B cell (primary cell): ENCODE measurements around the gene TNIP1. TPM values are rescaled to one million over a fixed set of nuclear protein-coding genes. Genes with fewer than 3 reads are reported as not detected.

Experiments
- ATAC-seq: fragments of 200-7000 bp; cut with Tn5 transposase; one replicate; pipeline ENCODE4 v1.10.0; 2021; ENCODE audit warnings: low read depth, mild to moderate bottlenecking, moderate number of reproducible peaks, moderate library complexity
- CTCF ChIA-PET: fragments of 350-600 bp; sonication (Branson Sonifier 250); formaldehyde crosslinking; loops from one replicate; lab custom pipeline; 2021; ENCODE audit warnings: antibody characterized with exemption, inconsistent platforms; lab: Charles Lee
- POLR2A ChIA-PET: fragments of 350-600 bp; sonication (Branson Sonifier 250); formaldehyde crosslinking; loops from one replicate; lab custom pipeline; 2021; ENCODE audit warnings: antibody characterized with exemption; lab: Charles Lee
- DNase-seq: peaks from one replicate; pipeline ENCODE4 v3.0.0; 2013
- H2AFZ ChIP-seq: 2 replicates; pipeline ENCODE4 v1.6.1; 2012; ENCODE audit warnings: mild to moderate bottlenecking, low read depth, low read length; ENCODE audit not compliant: insufficient read depth, poor library complexity, severe bottlenecking
- H3K27ac ChIP-seq, 2 donors: 1 replicate in 1 of 2; 2 replicates in 1 of 2; pipeline ENCODE4 v1.5.1; 2012 to 2013; ENCODE audit warnings: low read length in 2 of 2, mild to moderate bottlenecking in 2 of 2, moderate library complexity in 1 of 2
- H3K27me3 ChIP-seq, 4 experiments: fragments of 200-600 bp in 1 of 4; sonication (generic) in 1 of 4; replicated peaks in 1 of 4; 1 replicate in 2 of 4; 2 replicates in 2 of 4; pipeline versions ENCODE4 v1.6.1 to v1.7.0; 2013 to 2016; ENCODE audit warnings: low read length in 3 of 4, mild to moderate bottlenecking in 2 of 4, mixed read lengths in 1 of 4, moderate library complexity in 1 of 4; ENCODE audit not compliant: insufficient read depth in 4 of 4, control insufficient read depth in 3 of 4; ENCODE audit errors: control extremely low read depth in 1 of 4
- H3K36me3 ChIP-seq, 2 experiments: replicated peaks in 1 of 2; 1 replicate in 1 of 2; 2 replicates in 1 of 2; pipeline versions ENCODE4 v1.6.1 to v1.7.1; 2013; ENCODE audit warnings: low read length in 1 of 2; ENCODE audit not compliant: insufficient read depth in 2 of 2, control insufficient read depth in 1 of 2; ENCODE audit errors: control extremely low read depth in 1 of 2, extremely low read depth in 1 of 2
- H3K4me1 ChIP-seq, 2 donors: fragments of 200-600 bp in 1 of 2; sonication (generic) in 1 of 2; 1 replicate in 1 of 2; 2 replicates in 1 of 2; pipeline versions ENCODE4 v1.5.1 to v1.6.1; 2013 to 2017; ENCODE audit warnings: low read length in 2 of 2; ENCODE audit not compliant: control insufficient read depth in 2 of 2, insufficient read depth in 2 of 2
- H3K4me2 ChIP-seq: replicated peaks from 2 replicates; pipeline ENCODE3; 2012; ENCODE audit warnings: mild to moderate bottlenecking, low read depth, low read length; ENCODE audit not compliant: poor library complexity, severe bottlenecking
- H3K4me3 ChIP-seq, 5 experiments: fragments of 200-600 bp in 1 of 5; sonication (generic) in 1 of 5; 1 replicate in 3 of 5; 2 replicates in 2 of 5; pipeline versions ENCODE4 v1.5.1 to v1.7.0; 2011 to 2016; ENCODE audit warnings: low read length in 4 of 5, mild to moderate bottlenecking in 4 of 5, low read depth in 2 of 5, control low read depth in 1 of 5, moderate library complexity in 1 of 5; ENCODE audit not compliant: insufficient read depth in 1 of 5; ENCODE audit errors: control extremely low read depth in 1 of 5, extremely low read depth in 1 of 5
- H3K79me2 ChIP-seq: fragments of 200-600 bp; sonication (generic); one replicate; pipeline ENCODE4 v1.6.0; 2016; ENCODE audit warnings: low read length; ENCODE audit not compliant: control insufficient read depth, insufficient read depth
- H3K9ac ChIP-seq: fragments of 200-600 bp; sonication (generic); 2 replicates; pipeline ENCODE4 v1.6.1; 2017; ENCODE audit warnings: mild to moderate bottlenecking, low read length, moderate library complexity
- H3K9me3 ChIP-seq, 3 donors: one replicate each; pipeline versions ENCODE4 v1.6.1 to v1.7.1; 2013; ENCODE audit warnings: low read length in 2 of 3; ENCODE audit not compliant: control insufficient read depth in 2 of 3, insufficient read depth in 1 of 3; ENCODE audit errors: control extremely low read depth in 1 of 3
- H4K20me1 ChIP-seq: 2 replicates; pipeline ENCODE4 v1.6.0; 2012; ENCODE audit warnings: mild to moderate bottlenecking, low read length; ENCODE audit not compliant: insufficient read depth, control insufficient read depth, poor library complexity, severe bottlenecking
- H3K27ac Mint-ChIP-seq: one replicate; pipeline ENCODE4 v1.8.0; 2021; ENCODE audit warnings: mixed read lengths
- H3K27me3 Mint-ChIP-seq: one replicate; pipeline ENCODE4 v1.8.0; 2021; ENCODE audit warnings: mixed read lengths
- H3K4me1 Mint-ChIP-seq: one replicate; pipeline ENCODE4 v1.8.0; 2021; ENCODE audit warnings: mixed read lengths
- H3K4me3 Mint-ChIP-seq: one replicate; pipeline ENCODE4 v1.8.0; 2021; ENCODE audit warnings: mixed read lengths
- H3K9me3 Mint-ChIP-seq: one replicate; pipeline ENCODE4 v1.8.0; 2022; ENCODE audit warnings: mixed read lengths; ENCODE audit not compliant: insufficient read depth
- CTCF ChIP-seq: fragments of 200-600 bp; IDR thresholded peaks from one replicate; pipeline ENCODE4 v1.8.0; 2022; ENCODE audit warnings: antibody characterized with exemption, mild to moderate bottlenecking
- EZH2 ChIP-seq: IDR thresholded peaks from 2 replicates; pipeline ENCODE4 v1.6.1; 2012; ENCODE audit warnings: borderline replicate concordance, low read depth, mild to moderate bottlenecking, moderate library complexity, low read length; ENCODE audit not compliant: insufficient read depth, poor library complexity, severe bottlenecking
- WGBS: methylation state at CpG from one replicate; pipeline ENCODE4 v1.1.5; 2013; ENCODE audit warnings: missing lambda C conversion rate; ENCODE audit not compliant: insufficient coverage; 5-methylcytosine and 5-hydroxymethylcytosine counted together
- intact Hi-C: fragments of 100-400 bp; cut with micrococcal nuclease; formaldehyde crosslinking; loops from one replicate; pipeline ENCODE4 v1.10.0; 2022
- polyA plus RNA-seq: library from polyadenylated mRNA; depleted of rRNA; stranded (reverse); fragments of >200 nt; gene quantifications from 2 replicates; pipeline ENCODE4 v1.2.3, GENCODE V29; 2012
- total RNA-seq, 2 donors: library from RNA; stranded (reverse); fragments of 120-200 nt in 1 of 2; gene quantifications; 1 replicate in 1 of 2; 2 replicates in 1 of 2; pipeline versions ENCODE4 v1.2.3 to v1.2.4, GENCODE V29; 2013 to 2022

TNIP1 gene
- total and polyA plus RNA-seq, 2 donors (not counting 1 experiment from before 2014, with no cell fraction given): 108 to 294 TPM

GRCh38 chr5:151030379-151030778, 50.5 kb downstream of the TNIP1 start:
- ChIA-PET POLR2A (no interaction called here), CTCF (interaction anchor here (0.8 to 1.6 kb wide), 3 partner anchors 9 to 17 kb away, joined by 3 to 4 read pairs (median 4); partner anchors contain the start of gene GPX3)
- Histone ChIP-seq H3K4me1 (no peaks in the 10 kb centered on the region), H3K36me3 (peaks cover 3 to 79% of the 10 kb centered on the region in 2 experiments), H3K9ac (no peak overlapping the region), H3K9me3 (no peaks in the 10 kb centered on the region), H3K27ac (no peak overlapping the region), H2AFZ (no peak overlapping the region), H3K4me3 (no peak overlapping the region), H3K27me3 (no peaks in the 10 kb centered on the region), H3K79me2 (no peaks in the 10 kb centered on the region), H4K20me1 (peaks cover 38% of the 10 kb centered on the region), H3K4me2 (no peak overlapping the region)
- TF ChIP-seq CTCF (no peak), EZH2 (no peak)
- ATAC-seq (no peak), DNase-seq (no peak)
- intact Hi-C loops: no loop called here
- no peak overlapping the region for H3K4me3 Mint-ChIP-seq
- no peak overlapping the region for H3K27ac Mint-ChIP-seq
- WGBS: 100% methylated on average over 3 of the region's 4 CpGs
- H3K27me3 Mint-ChIP-seq: no peaks in the 10 kb centered on the region
- H3K4me1 Mint-ChIP-seq: no peaks in the 10 kb centered on the region
- no peaks in the 10 kb centered on the region for H3K9me3 Mint-ChIP-seq

- WGBS: no CpG with 5 or more reads among the region's 5 CpGs
- intact Hi-C loops: no loop called here
- H3K4me1 Mint-ChIP-seq: no peaks in the 10 kb centered on the region
- Histone ChIP-seq H3K27me3 (no peaks in the 10 kb centered on the region), H3K27ac (no peak overlapping the region), H3K9me3 (no peaks in the 10 kb centered on the region), H3K9ac (no peak overlapping the region), H3K4me3 (no peak overlapping the region), H4K20me1 (peaks cover 34% of the 10 kb centered on the region), H2AFZ (no peak overlapping the region), H3K4me1 (no peaks in the 10 kb centered on the region), H3K4me2 (no peak overlapping the region), H3K36me3 (peaks cover 3 to 75% of the 10 kb centered on the region in 2 experiments), H3K79me2 (no peaks in the 10 kb centered on the region)
- no peak for DNase-seq
- no peak overlapping the region for H3K27ac Mint-ChIP-seq
- H3K9me3 Mint-ChIP-seq: no peaks in the 10 kb centered on the region
- CTCF ChIA-PET: interaction anchor here (0.8 to 1.6 kb wide), 4 partner anchors 10 to 85 kb away, joined by 3 to 4 read pairs (median 4); partner anchors contain the start of gene GPX3
- no peak for ATAC-seq
- TF ChIP-seq CTCF (no peak), EZH2 (no peak)
- no peak overlapping the region for H3K4me3 Mint-ChIP-seq
- H3K27me3 Mint-ChIP-seq: no peaks in the 10 kb centered on the region
- POLR2A ChIA-PET: no interaction called here
Measured at GRCh38 chr5:151030056-151030336, 50.8 kb downstream of the TNIP1 start.
